Iris pigment epithelial cell (primary cell): Measurements from ENCODE around the gene RAP1B.
"Not testable (repeated sequence)": the region's sequence is repeated elsewhere in the genome, so short reads cannot be mapped to it uniquely, and the experiment has no call there.

Experiments
- DNase-seq: peaks from one replicate; pipeline ENCODE4 v3.0.0-alpha.2; 2011; ENCODE audit warnings: low read depth

The RAP1B gene

DNA sequence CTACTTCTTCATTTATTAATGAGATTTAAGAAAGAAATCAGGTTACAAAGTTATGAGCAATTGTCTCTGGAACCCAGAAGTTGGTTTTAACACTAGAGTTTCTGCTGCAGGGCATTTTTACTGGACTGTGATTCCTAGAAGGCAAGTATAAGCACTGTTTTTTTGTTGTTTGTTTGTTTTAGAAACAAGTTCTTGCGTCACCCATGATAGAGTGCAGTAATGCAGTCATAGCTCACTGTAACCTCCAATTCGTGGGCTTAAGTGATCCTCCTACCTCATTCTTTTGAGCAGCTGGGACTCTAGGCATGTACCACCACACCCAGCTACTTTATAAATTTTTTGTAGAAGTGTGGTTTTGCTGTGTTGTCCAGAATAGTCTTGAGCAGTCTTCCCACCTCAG lies 25.6 kb downstream of the RAP1B start:
- DNase-seq, result peak; percentile 80

DNA sequence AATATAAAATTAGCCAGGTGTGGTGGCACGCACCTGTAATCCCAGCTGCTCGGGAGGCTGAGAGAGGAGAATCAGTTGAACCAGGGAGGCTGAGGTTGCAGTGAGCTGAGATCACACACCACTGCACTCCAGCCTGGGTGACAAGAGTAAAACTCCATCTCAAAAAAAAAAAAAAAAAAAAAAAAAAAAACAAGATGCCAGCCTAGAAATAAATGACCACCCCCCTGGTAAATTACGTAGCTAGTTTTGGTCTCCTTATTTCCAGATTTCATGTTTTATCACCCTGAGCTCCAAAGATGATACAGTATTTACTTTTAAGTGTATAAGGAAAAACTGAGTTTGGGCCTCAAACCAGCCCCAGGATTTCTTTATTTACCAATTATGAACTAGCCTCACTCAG lies 26.7 kb downstream of the RAP1B start:
- DNase-seq, result not testable (repeated sequence)

DNA sequence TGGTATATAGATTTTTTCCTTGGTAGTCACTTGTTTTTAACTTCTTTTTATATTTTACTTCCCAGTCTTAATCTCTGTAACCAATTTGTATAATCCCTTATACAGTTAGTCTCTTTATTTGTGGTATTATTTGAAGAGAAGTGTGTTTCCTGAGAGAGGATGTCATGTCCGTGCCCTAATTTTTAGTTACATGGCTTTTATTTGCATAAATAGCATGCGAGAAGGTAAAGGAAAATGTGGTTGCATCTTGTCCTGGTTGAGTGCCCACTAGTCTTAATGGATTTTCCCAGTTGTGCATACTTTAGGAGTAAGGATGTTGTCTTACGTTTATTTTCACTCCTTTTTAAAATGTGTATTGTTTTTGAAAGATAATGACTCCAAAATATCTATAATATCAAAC lies 27.5 kb downstream of the RAP1B start:
- DNase-seq, result no peak

DNA sequence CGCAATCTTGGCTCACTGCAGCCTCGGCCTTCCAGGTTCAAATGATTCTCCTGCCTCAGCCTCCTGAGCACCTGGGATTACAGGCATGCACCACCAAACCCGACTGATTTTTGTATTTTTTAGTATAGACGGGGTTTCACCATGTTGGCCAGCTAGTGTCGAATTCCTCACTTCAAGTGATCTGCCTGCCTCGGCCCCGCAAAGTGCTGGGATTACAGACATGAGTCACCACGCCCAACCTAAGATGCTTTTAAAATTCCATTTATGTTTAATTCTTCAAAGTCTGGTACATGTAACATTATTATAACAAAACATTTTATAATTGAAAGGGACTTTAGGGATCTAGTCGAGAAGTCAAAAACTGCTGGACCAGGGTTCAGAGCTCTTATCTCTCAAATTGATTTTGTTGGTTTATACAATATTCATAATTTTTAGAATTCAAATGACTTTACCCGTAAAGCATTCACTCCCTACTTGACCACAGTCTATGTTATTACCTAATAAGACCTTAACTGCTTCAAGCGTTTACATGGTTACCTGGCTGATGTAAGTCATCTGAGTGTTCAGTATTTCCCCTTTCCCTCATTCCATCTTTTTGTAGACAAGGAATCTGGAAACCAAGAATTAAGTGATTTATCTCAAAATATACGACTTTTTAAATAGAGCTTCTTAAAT lies 28.2 kb downstream of the RAP1B start:
- DNase-seq, result peak; percentile 79

DNA sequence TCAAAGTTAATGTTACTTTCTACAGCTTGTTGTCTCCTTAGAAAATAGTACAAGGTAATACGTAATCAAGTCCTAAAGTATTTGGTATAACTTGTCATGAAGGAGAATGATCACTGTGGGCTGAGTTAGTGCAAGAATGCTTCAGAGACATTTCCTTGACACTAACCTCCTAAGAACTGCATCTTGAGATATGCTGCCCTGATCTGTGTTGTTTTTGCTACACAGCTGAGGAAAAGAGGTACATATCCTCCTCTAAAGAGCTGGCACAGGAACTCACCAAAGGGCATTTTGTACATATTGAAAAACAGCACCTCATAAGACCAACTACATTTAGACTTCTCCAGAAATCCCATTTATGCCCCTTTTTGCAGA lies 28.7 kb downstream of the RAP1B start:
- no peak for DNase-seq

DNA sequence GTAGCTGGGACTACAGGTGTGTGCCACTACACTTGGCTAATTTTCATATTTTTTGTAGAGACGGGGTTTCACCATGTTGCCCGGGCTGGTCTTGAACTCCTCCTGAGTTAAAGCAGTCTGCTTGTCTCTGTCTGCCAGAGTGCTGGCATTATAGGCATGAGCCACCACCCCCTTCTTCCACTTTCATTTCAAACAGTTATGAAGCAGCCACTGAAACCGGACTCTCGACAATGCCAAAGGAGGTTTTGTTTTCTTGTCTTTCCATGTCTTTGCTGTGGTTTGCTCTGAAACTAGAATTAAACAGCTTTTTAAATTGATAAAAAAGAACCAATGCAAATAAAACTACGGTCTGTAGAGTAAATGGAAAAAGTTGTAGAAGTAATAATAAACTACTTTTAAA lies 30.4 kb downstream of the RAP1B start:
- no peak for DNase-seq

DNA sequence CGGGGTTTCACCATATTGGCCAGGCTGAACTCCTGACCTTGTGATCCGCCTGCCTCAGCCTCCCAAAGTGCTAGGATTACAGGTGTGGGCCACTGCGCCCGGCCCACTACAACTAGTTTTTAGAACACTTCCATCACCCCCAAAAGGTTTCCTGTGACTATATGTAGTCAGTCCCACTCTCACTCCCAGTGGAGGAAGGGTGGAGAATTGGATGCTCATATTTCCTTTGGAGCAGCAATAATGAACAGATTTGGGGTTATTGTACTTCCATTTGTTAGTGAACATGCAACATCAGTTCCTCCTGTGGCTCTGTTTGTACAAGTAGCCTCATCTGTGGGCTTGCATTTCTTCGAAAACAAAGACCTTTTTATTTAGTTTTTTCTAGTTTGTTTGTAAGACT lies 35.8 kb downstream of the RAP1B start:
- no peak for DNase-seq

DNA sequence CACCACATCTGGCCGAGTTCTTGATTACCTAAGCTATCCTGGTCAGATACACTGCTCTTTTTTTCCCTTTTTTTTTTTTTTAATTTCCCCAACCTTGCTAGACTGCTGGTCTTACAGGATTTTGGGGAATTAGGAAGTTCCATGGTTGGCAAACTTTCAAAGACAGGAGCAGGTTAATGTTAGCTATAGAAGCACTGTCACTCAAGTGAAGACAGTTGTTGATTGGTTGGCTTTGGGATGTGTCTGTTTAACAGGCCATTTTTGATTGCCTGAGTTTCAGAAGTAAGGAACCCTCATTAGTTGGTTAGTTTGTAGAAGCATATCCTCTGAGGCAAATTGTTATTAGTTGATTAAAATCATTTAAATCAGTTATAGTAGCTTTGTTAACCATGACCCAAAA lies 36.8 kb downstream of the RAP1B start:
- DNase-seq, result no peak

DNA sequence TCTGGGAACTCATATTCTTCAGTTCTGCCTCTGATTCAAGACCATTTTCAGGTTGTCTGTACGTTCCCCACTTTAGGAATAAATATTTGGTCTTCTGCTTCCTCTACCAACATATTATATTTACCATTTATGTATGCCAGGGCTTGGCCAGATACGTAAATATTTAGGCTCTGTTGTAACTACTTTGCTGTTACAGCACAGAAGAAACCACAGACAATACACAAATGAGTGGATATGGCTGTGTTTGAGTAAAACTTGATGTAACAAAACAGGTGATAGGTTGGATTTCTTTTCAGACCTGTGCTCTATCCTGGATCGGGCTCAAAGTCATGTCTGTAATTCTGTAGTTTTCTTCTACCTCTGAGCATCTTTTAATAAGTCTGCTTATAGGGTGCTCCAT lies 37.5 kb downstream of the RAP1B start:
- peak; percentile 29 for DNase-seq

DNA sequence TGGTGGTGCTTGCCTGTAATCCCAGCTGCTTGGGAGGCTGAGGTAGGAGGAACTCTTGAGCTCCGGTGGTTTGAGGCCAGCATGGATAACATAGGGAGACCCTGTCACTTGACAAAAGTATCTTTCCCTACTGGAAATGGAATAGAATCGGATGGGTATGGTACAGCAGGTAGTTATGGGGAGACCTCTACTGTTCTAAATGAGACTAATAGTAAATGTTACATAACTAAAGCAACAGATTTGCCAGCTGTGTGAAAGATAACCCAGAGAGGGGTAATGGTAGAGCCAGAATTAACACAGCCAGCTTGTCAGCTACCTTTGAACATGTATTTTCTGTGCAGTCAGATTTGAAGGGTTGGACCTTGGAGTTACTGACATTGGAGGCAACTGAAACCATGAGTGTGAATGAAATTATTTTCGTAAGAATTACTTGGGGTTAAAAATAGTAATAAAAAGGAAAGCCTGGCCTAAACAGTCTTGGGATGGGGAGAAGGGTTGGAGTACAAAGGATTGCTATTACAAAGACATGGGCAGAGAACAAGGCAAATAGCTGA lies 54.4 kb downstream of the RAP1B start:
- no peak for DNase-seq

DNA sequence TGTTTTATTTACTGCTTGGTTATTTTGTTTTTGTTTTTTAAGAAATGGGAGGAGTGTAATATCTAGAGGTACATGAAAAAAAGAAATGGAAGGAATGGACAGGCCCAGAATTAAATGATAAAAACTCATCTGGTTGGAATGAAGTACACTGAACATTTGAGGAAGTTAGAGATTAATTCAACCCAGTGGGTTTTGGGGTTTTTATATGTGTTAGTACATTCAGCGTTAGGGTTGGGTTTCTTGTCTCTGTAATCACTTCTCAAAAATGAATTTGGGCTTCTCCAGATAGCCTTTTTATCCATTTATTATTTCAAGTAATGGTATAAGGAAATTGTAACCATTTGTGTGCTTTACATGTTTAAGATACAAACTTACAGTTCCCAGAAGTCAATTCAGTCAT lies 56.6 kb downstream of the RAP1B start:
- no peak for DNase-seq

DNA sequence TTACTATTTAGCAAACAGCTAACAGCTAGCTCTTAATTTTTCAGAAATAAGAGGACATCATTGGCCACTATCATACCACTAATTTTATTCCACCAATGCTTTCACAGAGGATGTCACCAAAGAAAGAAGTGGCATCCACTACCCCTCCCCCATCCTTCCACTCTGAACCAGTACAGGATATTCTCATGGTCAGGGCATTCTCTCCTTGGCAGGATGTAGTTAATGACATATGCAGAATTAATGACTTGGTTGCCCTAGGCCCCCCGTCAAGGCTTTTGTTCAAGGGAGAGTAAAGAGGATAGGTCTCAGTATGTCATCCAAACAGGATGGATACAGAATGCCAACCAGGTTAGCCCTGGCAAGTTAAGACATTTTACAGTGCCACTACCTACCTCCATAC lies 57.2 kb downstream of the RAP1B start:
- no peak for DNase-seq

DNA sequence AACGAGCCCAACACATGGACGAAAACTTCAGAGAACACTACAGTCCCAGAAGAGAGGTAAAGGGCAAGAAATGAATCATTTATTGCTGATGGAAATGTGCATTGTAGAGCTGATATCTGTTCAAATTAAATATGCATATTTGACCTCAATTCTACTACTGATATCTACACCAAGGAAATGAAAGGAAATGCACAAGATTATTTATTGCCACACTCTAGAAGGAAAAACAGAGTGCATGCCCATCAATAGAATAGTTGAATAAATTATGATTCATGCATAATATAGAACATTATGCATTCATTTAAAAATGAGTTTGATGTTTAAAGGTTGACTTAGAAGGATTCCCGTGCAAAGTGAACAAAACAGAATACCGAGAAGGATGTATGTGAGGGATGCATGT lies 60.5 kb downstream of the RAP1B start:
- no peak for DNase-seq

DNA sequence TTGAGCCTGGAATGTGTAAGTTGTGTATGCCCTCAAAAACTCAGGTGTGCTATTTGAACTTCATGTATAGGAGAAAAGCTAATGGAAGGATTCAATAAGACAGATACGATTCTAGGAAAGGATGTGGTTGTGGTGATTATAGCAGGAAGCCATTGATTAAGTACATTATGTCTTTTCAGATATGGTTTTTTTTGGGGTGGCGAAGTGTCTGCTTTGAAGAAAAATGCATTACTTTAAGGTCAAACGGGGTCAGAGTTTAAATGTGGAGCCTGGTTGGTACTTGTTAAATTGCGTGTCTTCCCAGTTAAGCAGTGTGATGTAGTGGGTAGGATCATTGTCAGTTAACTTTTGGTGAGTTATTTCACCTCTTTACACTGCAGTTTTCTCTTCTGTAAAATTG lies 63.1 kb downstream of the RAP1B start:
- DNase-seq, result no peak

DNA sequence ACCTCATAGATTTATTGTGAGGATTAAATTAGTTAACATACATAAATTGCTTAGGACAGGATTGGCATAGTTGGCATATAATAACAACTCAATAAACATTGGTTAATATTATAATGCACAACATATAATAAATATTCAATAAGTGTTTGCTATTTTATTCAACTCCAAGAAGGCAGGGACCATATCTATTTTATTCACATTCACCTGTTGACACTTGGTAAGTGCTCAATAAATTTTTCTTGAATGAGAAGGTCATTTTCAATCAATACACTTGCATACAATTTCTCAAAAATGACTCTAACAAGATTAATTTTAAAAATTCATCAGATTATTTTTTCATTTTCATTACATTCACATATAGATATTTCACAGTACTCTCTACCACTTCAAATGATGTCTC lies 63.7 kb downstream of the RAP1B start:
- DNase-seq, result no peak

DNA sequence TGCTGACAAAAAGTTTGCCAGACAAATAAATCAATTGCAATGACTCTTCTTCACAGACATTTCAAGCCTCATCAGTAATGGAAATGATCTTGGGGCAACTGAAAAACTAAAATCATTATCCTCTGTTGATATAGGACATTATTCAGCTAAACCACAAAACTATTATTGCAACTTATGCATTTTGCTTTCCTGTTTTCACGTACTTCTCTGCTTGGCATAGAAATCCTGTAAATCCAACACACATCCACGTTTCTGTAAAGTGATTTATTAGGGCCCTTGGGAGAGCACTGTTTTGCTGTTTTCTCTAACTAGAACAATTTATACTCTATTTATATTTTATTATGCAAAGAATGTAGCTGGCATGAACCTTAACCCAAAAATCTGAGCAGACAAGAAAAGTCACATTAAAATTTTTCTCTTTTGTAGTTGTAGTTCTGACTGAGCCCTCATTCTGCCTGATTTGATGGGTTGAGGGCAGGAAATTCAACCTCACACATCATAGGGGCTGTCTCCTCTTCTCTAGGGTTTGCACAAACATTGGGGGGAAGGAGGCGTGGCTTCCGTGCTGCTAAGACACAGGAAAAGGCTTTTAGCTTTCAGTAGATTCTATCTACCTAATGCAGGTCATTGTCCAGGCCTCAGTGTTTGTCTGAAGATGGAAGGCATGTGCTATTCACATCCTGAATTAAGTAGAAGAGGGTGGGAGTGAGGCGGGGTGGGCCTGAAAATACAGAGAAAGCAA lies 64.6 kb downstream of the RAP1B start:
- no peak for DNase-seq

DNA sequence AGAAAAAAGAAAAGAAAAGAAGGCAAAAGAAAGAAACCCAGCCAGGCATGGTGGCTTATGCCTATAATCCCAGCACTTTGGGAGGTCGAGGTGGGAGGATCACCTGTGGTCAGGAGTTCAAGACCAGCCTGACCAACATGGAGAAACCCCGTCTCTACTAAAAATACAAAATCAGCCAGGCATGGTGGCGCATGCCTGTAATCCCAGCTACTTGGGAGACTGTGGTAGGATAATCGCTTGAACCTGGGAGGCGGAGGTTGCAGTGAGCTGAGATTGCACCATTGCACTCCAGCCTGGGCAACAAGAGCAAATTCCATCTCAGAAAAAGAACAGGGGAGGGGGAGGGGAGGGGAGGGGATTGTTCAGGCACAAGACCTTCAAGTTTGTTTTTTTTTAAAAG lies 66.2 kb downstream of the RAP1B start:
- DNase-seq, result not testable (repeated sequence)

DNA sequence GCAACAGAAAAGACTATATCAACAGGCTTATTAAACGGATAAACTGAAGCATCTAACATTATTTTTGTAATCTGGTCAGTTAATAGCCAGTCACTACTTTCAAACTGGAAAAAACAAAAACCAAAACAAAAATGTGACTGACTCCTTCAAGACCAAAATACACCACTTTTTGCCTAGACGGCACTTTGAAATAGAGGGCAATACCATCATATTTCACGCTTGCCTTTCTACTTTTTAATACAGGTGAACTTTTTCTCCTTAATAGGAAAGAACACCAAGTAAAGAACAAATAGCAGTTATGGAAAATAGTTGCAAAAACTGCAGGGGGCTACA lies 75.5 kb downstream of the RAP1B start:
- DNase-seq, result no peak

DNA sequence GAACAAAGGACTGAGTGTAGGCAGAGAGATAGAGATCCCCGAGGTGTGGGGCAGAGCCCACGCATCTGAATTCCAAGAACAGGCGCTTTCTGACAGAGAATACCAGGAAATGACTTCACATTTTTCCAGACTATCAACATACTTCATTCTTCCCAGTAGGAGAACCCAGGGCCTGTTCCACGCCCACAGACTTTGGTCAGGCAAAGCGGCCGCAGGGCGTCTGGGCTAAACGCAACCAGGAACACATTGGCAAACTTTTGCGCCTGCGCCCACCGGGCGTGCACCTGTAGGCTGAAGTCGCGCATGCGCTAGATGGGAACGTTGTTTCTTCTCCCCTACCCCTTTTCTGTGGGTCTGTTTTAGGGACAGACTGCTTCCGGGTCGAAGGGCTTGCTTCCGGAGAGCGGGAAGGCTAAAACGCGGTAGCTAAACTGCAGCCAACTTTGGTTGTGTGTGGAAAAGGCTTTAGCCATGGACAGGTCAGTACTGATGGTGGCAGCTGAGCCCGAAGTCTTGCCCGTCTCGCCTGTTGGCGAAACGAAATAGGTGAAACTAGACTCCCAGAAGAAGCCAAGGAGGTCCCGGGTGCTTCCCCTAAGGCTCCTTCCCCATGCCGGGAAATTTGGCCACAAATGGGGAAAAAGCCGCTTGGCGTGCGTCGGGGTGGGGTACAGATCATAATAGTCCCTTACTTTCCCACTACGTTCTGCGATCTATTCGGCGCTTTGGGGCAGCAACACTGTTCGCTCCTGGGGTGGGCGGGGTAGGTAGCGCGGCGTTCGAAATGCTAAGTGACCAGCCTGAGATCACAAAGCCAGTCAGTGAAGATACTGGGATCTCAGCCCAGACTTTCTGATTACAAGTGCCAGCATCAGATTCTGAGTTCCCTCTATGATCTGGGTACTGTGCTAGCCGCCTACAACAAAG lies 76.2 kb downstream of the RAP1B start, which contains the start of gene NUP107:
NUP107 (plus strand) TSS at position 384 of the 927 bp plus-strand sequence; CDS start at position 472, 88 bp downstream.
- DNase-seq, result peak; percentile 97

DNA sequence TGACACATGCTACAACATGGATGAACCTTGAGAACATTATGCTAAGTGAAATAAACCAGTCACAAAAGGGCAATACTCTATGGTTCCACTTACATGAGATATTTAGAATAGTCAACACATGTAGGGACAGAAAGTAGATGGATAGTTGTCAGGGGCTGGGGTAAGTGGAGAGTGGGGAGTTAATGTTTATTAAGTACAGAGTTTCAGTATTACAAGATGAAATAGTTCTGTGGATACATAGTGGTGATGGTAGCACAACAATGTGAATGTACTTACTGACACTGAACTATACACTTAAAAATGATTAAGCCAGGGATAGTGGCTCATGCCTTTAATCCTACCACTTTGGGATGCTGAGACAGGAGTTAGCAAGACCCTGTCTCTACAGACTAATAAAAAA lies 84.8 kb downstream of the RAP1B start:
- no peak for DNase-seq

DNA sequence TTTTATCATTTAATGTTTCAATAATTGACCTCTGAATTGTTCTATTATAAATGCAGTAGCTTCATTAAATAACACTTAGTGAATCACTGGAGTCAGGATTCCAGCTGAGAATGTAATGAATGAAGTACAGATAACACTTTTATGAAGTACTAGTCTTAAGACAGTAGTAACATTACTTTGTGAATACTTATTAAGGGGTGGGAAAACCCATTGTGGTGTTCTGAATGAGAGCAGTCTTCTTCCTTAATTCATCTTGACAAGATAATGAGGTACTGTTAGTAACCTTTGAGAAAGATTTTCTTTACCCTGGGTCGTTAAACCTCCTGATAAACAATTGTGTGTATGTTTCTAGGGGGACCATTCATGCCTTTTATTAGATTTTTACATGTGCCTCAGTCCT lies 88.8 kb downstream of the RAP1B start:
- DNase-seq, result no peak
